Natural killer cell treated with Interleukin-12 subunit alpha and Interleukin-12 subunit beta and Interleukin-15 and Interleukin-18, amount 100 ng/mL, for 72 hours (primary cell): ENCODE results near the gene NEDD9. TPM values are rescaled to one million over a fixed set of nuclear protein-coding genes. Genes with fewer than 3 reads are reported as not detected.
A peak's percentile ranks its signal among the peaks of the same experiment; 100 is the strongest.

Source experiments
- ATAC-seq, 2 donors: fragments of 150-1000 bp; cut with Tn5 transposase in 1 of 2; sonication (Bioruptor Pico), chemical (Tn5 transposase) in 1 of 2; 2 replicates each; pipeline ENCODE4 v1.10.0; 2021
- DNase-seq: peaks from one replicate; pipeline ENCODE4 v3.0.0; 2022; ENCODE audit warnings: low spot score
- H3K27ac Mint-ChIP-seq, 2 donors: 1 replicate in 1 of 2; 2 replicates in 1 of 2; pipeline ENCODE4 v1.8.0; 2022; ENCODE audit warnings: mixed read lengths in 2 of 2, mild to moderate bottlenecking in 1 of 2, moderate library complexity in 1 of 2
- H3K27me3 Mint-ChIP-seq, 2 donors: 1 replicate in 1 of 2; 2 replicates in 1 of 2; pipeline ENCODE4 v1.8.0; 2022; ENCODE audit warnings: mixed read lengths in 2 of 2
- H3K36me3 Mint-ChIP-seq: one replicate; pipeline ENCODE4 v1.8.0; 2022; ENCODE audit warnings: mixed read lengths
- H3K4me1 Mint-ChIP-seq, 2 donors: 1 replicate in 1 of 2; 2 replicates in 1 of 2; pipeline ENCODE4 v1.8.0; 2022; ENCODE audit warnings: low read depth in 2 of 2, mixed read lengths in 2 of 2, mild to moderate bottlenecking in 1 of 2
- H3K4me3 Mint-ChIP-seq: one replicate; pipeline ENCODE4 v1.8.0; 2022; ENCODE audit warnings: mixed read lengths
- H3K9me3 Mint-ChIP-seq: 2 replicates; pipeline ENCODE4 v1.8.0; 2022; ENCODE audit warnings: mixed read lengths
- total RNA-seq, 2 donors: library from RNA; stranded (reverse); gene quantifications; one replicate each; pipeline ENCODE4 v1.2.3, GENCODE V29; 2022

NEDD9 gene, protein sequence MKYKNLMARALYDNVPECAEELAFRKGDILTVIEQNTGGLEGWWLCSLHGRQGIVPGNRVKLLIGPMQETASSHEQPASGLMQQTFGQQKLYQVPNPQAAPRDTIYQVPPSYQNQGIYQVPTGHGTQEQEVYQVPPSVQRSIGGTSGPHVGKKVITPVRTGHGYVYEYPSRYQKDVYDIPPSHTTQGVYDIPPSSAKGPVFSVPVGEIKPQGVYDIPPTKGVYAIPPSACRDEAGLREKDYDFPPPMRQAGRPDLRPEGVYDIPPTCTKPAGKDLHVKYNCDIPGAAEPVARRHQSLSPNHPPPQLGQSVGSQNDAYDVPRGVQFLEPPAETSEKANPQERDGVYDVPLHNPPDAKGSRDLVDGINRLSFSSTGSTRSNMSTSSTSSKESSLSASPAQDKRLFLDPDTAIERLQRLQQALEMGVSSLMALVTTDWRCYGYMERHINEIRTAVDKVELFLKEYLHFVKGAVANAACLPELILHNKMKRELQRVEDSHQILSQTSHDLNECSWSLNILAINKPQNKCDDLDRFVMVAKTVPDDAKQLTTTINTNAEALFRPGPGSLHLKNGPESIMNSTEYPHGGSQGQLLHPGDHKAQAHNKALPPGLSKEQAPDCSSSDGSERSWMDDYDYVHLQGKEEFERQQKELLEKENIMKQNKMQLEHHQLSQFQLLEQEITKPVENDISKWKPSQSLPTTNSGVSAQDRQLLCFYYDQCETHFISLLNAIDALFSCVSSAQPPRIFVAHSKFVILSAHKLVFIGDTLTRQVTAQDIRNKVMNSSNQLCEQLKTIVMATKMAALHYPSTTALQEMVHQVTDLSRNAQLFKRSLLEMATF
- total RNA-seq = 10 to 100 TPM; 59.9 to 81.3 TPM

DNA sequence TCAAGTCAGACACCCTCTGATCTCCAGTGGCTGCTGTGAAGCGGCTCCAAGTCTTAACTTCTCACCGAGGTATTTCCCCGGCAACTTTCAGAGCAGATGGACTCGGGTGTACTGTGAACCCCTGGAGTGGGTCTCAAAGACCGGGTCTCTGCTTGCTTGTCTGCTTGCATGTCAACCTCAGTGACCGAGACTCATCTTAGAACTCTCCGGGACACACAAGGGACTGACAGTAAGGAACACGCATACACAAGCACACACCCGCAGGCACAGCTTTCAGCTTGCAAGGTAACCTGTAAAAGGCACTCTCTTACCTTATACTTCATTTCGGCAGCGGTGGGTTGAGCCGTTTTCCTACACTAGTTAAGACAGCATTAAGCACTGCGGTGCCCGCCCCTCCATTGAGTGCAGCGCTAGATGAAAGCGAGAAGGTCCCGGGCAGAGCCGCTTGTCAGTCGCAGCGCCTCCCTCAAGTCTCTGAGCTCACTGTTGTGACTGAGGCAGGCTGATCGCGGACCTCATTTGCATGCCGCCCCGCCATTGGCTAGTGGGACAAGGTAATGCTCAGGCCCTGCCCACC lies at the start of gene NEDD9:
Gene NEDD9, minus strand, starts transcription at position 476 of the 577 bp plus-strand sequence. Its CDS starts 153 bp downstream, at position 323.
- H3K4me3 Mint-ChIP-seq = peak within 1 kb of the TSS; percentile 97
- DNase-seq = peak; percentile 97
- peak; percentile 99 for ATAC-seq
- no peaks in the 10 kb centered on the region for H3K27me3 Mint-ChIP-seq
- peaks cover 7% of the 10 kb centered on the region for H3K36me3 Mint-ChIP-seq
- H3K27ac Mint-ChIP-seq = peak within 1 kb of the TSS; percentile 98 to 99
- H3K4me1 Mint-ChIP-seq = peaks cover 74 to 81% of the 10 kb centered on the region in 2 donors
- no peaks in the 10 kb centered on the region for H3K9me3 Mint-ChIP-seq

DNA sequence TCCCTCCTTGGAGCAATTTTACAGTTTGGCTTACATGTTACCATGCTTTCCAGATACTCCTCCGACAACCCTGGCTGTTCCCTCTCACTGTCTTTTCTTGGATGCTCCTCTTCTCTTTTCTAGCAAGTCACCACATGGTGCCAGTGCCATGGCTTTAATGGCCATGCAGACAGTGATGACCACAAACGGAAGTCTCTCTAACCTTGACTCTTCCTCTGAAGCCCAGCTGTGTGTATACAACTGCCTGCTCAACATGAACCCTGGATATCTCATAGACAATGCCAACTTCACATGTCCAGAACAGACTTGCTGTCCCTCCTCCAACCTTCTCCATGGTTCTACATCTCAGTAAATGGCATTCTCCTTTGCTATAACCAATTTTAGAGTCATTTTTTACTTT lies 49.8 kb upstream of the NEDD9 start:
- DNase-seq = no peak
- no peak overlapping the region for H3K27ac Mint-ChIP-seq
- peaks cover 11% of the 10 kb centered on the region for H3K36me3 Mint-ChIP-seq
- H3K9me3 Mint-ChIP-seq = no peaks in the 10 kb centered on the region
- no peak overlapping the region for H3K4me3 Mint-ChIP-seq
- peaks cover 16 to 42% of the 10 kb centered on the region in 2 donors for H3K4me1 Mint-ChIP-seq
- no peak for ATAC-seq
- H3K27me3 Mint-ChIP-seq = no peaks in the 10 kb centered on the region

DNA sequence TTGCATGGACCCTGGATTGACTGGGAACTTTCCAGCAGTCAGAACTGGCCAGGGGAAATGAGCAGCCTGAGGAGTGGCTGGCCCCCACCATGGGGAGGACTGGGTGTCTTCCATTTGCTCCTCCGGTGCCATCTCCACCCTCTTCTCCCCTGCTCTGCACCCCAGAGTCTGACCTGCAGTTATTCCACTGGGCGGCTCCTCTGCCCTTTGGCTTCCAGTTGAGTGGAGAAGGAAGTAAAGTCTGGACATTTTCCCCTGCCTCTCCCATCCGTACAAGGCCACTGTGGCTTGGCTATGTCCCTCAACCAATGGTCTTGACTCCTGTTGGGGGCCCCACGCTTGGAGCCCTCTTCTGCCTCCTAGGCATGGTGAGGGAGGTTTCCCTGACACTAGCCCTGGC lies 47.9 kb upstream of the NEDD9 start:
- Mint-ChIP-seq H3K9me3 (no peaks in the 10 kb centered on the region), H3K4me3 (no peak overlapping the region), H3K4me1 (peaks cover 34 to 58% of the 10 kb centered on the region in 2 donors), H3K27ac (no peak overlapping the region), H3K36me3 (peaks cover 11% of the 10 kb centered on the region), H3K27me3 (no peaks in the 10 kb centered on the region)
- DNase-seq (no peak), ATAC-seq (no peak)

DNA sequence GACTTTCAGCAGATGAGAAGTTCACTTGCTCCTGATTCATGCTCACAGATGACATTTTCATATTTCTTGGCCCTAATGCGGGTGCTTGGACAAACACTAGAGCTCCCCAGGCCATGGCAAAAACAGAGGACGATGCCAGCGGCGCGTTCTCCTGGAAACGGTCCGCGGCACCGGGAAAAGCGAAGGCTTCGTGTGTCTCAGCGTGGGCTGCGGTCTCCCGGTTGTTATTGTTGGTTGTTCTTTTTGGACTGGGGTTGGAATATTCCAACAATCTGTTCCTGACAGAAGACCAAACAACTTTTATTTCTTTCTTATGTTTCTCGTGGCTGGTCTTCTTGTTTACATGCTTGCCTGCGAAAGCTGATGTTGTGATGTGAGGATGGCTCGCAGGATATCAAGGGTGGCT lies 46.8 kb upstream of the NEDD9 start:
- Mint-ChIP-seq H3K36me3 (peaks cover 19% of the 10 kb centered on the region), H3K9me3 (no peaks in the 10 kb centered on the region), H3K27me3 (no peaks in the 10 kb centered on the region), H3K27ac (peak overlapping the region in 1 of 2 donors; percentile 13), H3K4me1 (peaks cover 38 to 61% of the 10 kb centered on the region in 2 donors), H3K4me3 (no peak overlapping the region)
- DNase-seq = no peak
- ATAC-seq = no peak

DNA sequence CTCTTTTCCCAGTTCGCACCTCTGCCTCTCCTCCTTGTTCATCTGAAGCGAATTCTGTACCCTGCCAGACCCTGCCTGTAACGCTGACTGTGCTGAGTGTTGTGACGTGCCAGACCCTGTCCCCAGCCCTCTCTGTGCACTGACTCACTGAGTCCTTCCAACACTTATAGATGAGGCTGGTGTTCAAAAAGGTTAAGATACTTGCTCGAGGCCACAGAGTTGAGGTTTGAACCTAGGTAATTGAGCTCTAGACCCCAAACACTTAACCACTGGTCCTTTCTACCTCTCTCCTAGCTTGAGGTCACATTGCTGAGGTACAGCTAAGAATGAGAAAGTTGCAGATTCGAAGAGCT lies 45.7 kb upstream of the NEDD9 start:
- Mint-ChIP-seq H3K9me3 (no peaks in the 10 kb centered on the region), H3K27ac (peak overlapping the region; percentile 83 to 99), H3K4me3 (peak overlapping the region; percentile 88), H3K36me3 (peaks cover 23% of the 10 kb centered on the region), H3K4me1 (peaks cover 39 to 61% of the 10 kb centered on the region in 2 donors), H3K27me3 (no peaks in the 10 kb centered on the region)
- ATAC-seq (peak in 1 of 2 donors; percentile 88), DNase-seq (no peak)

DNA sequence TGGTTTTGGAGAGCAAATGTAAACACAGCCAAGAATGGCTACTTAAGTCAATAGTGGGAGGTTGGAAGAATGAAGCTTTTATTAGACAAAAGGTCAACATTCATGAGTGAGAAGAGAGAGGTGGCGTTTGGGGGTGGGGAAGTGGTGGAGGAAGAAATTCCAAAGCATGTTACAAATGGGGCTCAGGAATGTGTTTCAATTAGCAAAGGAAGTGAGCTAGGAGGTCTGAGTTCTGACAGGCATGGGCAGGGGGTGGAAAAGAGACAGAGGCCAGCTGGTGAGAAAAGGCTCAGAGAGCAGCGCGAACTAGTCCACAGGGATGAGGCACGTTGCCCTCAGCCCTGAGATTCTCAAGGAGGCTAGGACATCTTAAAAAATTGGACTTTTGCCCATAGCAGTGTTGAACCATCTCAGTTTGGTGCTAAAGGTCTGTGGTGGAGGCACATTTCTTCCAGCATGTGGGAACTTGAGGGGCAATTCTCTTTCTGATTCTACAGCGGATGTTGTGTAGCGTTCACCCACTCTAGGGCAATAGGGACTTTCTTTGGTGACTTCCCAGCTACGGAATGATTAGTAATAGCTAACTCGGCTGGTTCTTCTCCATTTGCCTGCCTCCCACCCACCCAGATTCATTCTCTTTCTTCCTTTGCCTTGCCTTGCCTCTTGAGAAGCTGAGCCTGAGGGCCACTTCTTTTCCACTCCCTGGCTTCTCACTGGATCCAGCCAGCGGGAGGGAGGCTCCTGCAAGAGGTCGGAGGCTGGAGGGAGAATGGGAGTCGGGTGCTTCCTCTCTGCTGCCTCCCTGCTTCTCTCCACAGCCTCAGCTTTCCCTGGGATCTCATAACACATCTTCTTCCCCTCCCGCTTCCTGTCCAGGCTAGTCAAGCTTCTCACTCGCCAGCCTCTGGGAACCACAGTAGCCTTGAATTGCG lies 45.1 kb upstream of the NEDD9 start:
- ATAC-seq = peak in 1 of 2 donors; percentile 72
- peak overlapping the region; percentile 88 for H3K4me3 Mint-ChIP-seq
- peaks cover 23% of the 10 kb centered on the region for H3K36me3 Mint-ChIP-seq
- peaks cover 39 to 61% of the 10 kb centered on the region in 2 donors for H3K4me1 Mint-ChIP-seq
- no peaks in the 10 kb centered on the region for H3K9me3 Mint-ChIP-seq
- H3K27me3 Mint-ChIP-seq = no peaks in the 10 kb centered on the region
- no peak for DNase-seq
- peak overlapping the region; percentile 83 to 99 for H3K27ac Mint-ChIP-seq

DNA sequence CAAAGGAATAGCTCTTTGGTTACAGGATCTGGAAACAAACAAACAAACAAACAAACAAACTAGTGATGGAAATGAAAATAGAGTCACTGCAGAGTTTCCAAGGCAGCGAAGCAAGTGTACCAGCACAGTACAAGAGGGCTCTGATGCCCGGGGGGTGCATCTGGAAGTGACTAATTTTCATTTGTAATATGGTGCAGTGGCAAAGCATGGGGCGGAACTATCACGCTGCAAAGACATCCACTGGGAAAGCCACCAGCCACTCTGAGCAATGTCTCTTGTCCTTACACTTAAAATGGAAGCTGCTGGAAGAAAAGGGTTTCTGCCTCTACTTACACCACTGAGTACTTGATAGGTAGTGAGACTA lies 44.4 kb upstream of the NEDD9 start:
- H3K27ac Mint-ChIP-seq = peak overlapping the region; percentile 66 to 99
- peak overlapping the region; percentile 88 for H3K4me3 Mint-ChIP-seq
- H3K4me1 Mint-ChIP-seq = peaks cover 39 to 64% of the 10 kb centered on the region in 2 donors
- ATAC-seq (no peak), DNase-seq (no peak)
- H3K9me3 Mint-ChIP-seq = no peaks in the 10 kb centered on the region
- H3K27me3 Mint-ChIP-seq = no peaks in the 10 kb centered on the region
- peaks cover 27% of the 10 kb centered on the region for H3K36me3 Mint-ChIP-seq

DNA sequence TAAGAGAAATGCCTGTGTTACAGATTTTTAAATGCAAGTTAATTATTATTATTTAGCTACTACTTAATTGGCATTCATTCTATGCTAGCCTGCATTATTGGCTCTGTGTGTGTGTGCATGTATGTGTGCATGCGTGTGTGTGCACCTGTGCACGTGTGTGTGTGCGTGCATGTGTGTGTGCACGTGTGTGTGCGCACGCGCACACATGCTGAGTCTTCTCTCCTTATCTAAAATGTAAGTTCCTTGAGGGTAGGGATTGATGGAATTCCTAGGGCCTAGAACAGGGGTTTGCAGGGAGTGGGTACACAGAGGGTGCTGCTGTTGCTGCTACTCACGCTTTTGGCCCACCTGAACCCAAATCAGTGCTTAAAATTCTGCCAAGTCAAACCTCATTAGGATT lies 43.8 kb upstream of the NEDD9 start:
- no peaks in the 10 kb centered on the region for H3K27me3 Mint-ChIP-seq
- DNase-seq = no peak
- no peak for ATAC-seq
- H3K27ac Mint-ChIP-seq = peak overlapping the region; percentile 66 to 99
- peak overlapping the region; percentile 88 for H3K4me3 Mint-ChIP-seq
- H3K4me1 Mint-ChIP-seq = peaks cover 39 to 66% of the 10 kb centered on the region in 2 donors
- H3K36me3 Mint-ChIP-seq = peaks cover 28% of the 10 kb centered on the region
- H3K9me3 Mint-ChIP-seq = no peaks in the 10 kb centered on the region

DNA sequence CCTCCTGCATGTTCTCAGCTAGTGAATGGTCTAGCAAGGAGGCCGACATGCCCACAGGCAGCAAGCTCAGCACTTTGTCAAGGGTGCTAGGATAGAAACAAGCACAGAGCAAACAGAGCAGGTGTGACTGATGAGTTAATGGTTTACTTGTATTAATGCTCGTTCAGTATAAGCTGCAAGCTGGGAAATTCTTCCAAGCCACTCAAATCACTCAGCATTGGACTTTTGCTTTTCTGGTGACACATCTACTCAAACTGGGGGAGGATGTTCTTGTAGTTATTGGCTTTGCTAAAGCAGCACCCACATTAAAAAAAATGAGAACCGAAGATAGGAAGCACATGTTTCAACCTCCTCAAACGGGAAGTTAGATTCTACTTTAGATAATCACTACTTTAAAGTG lies 43.1 kb upstream of the NEDD9 start:
- peak overlapping the region; percentile 64 for H3K4me3 Mint-ChIP-seq
- no peak for DNase-seq
- H3K27me3 Mint-ChIP-seq = no peaks in the 10 kb centered on the region
- H3K4me1 Mint-ChIP-seq = peaks cover 37 to 60% of the 10 kb centered on the region in 2 donors
- peak in 1 of 2 donors; percentile 48 for ATAC-seq
- H3K27ac Mint-ChIP-seq = peak overlapping the region; percentile 63 to 99
- H3K9me3 Mint-ChIP-seq = no peaks in the 10 kb centered on the region
- H3K36me3 Mint-ChIP-seq = peaks cover 24% of the 10 kb centered on the region

DNA sequence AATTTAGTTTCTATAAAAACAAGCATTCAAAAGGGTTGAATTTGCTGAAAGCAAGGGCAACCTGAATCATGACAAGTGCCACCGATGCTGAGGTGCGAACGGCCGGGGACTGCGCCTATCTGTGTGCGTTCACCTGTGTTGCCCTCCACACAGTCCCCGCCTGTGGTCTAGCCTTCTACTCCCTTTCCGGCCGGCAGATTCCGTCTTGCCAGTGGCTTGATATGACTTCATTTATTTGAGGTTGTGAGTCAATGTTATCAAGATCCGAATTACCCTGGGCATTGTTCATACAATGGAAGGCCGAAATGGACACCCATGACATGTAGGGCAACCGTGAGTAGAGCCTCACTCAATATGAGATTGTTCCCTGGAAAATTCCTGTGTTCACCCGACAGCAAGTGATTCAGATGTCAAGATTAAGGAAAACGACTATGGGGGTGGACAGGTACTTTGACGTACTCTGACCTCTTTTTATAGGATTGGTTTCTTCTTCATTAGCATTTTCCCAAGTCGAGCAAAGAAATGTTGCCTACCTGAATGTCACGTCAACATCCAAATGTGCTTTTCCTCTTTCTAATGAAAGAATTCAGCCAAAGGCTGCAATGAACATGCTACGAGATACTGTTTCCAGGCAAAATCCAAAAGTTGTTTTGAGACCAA lies 41.1 kb upstream of the NEDD9 start:
- peaks cover 38 to 47% of the 10 kb centered on the region in 2 donors for H3K4me1 Mint-ChIP-seq
- no peak for ATAC-seq
- H3K9me3 Mint-ChIP-seq = no peaks in the 10 kb centered on the region
- H3K4me3 Mint-ChIP-seq = no peak overlapping the region
- no peak for DNase-seq
- peaks cover 23% of the 10 kb centered on the region for H3K36me3 Mint-ChIP-seq
- H3K27ac Mint-ChIP-seq = no peak overlapping the region
- no peaks in the 10 kb centered on the region for H3K27me3 Mint-ChIP-seq

DNA sequence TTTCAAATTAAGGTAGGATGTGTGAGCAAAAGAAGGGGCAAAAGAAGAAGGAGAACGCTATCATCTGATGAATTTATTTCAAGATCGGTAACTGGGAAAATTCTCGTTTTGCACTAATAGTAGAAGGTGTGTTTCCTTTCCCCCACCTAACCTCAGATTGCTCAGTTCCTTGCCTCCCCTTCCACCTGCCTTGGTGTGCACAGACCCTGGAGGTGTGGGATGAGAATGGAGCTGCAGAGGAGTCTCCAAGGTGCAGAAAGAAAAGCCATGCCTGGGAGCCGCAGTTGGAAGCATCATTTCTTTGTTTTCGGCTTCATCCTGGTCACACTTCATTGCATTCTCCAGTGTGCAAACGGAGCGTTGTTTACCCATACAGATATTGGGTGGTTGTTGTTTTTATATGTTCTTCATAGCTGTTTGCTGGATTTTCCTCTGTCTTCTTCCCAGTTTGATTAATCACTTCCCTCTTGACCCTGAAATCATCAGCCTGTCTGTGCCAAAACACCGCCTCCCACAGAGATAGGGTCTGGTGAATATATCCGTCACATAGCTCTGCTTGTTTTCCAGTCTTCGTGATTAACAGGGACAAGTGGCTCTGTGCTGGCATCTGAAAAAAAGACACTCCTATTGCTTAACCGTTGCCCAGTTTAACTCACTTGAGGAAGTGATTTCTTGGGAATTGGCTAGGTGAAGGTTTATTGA lies 40.2 kb upstream of the NEDD9 start:
- ATAC-seq (no peak), DNase-seq (no peak)
- Mint-ChIP-seq H3K36me3 (peaks cover 18% of the 10 kb centered on the region), H3K4me1 (peaks cover 30 to 38% of the 10 kb centered on the region in 2 donors), H3K4me3 (no peak overlapping the region), H3K27ac (no peak overlapping the region), H3K27me3 (no peaks in the 10 kb centered on the region), H3K9me3 (no peaks in the 10 kb centered on the region)
